ENCODE data around the gene GPR156. TPM values are rescaled to one million over a fixed set of nuclear protein-coding genes. Genes with fewer than 3 reads are reported as not detected.
"Not testable (repeated sequence)": the region's sequence is repeated elsewhere in the genome, so short reads cannot be mapped to it uniquely, and the experiment has no call there.

Gene GPR156
- total RNA-seq, 2 donors from 2014 or later, result 0.71 to 3.1 TPM

- intact Hi-C loops (cut with DNase I), result no loop called here
- DNase-seq (ENCODE audit: low spot score), result no peak
Measured at GRCh38 chr3:120170223-120170622, 114.8 kb downstream of the GPR156 start.

- intact Hi-C loops (cut with DNase I), result no loop called here
Measured at GRCh38 chr3:120169407-120169806, 115.6 kb downstream of the GPR156 start.

GRCh38 chr3:120168611-120169010 lies 116.4 kb downstream of the GPR156 start:
- intact Hi-C loops (cut with DNase I), result no loop called here
- no peak for DNase-seq (ENCODE audit: low spot score)

More at GRCh38 chr3:120169407-120169806, 115.6 kb downstream of the GPR156 start:
- DNase-seq (ENCODE audit: low spot score), result no peak

GRCh38 chr3:120168038-120168437 lies 117.0 kb downstream of the GPR156 start:
- intact Hi-C loops (cut with DNase I), result no loop called here

GRCh38 chr3:120167488-120167887 lies 117.5 kb downstream of the GPR156 start:
- intact Hi-C loops (cut with DNase I), result no loop called here
- DNase-seq (ENCODE audit: low spot score), result no peak

More at GRCh38 chr3:120168038-120168437, 117.0 kb downstream of the GPR156 start:
- no peak for DNase-seq (ENCODE audit: low spot score)

GRCh38 chr3:120163816-120164215 lies 121.2 kb downstream of the GPR156 start:
- no peak for DNase-seq (ENCODE audit: low spot score)
- intact Hi-C loops (cut with DNase I), result no loop called here

GRCh38 chr3:120163026-120163425 lies 122.0 kb downstream of the GPR156 start:
- intact Hi-C loops (cut with DNase I), result no loop called here
- no peak for DNase-seq (ENCODE audit: low spot score)

- intact Hi-C loops (cut with DNase I), result no loop called here
- DNase-seq (ENCODE audit: low spot score), result no peak
Measured at GRCh38 chr3:120162400-120162799, 122.6 kb downstream of the GPR156 start.

GRCh38 chr3:120161902-120162301 lies 123.1 kb downstream of the GPR156 start:
- intact Hi-C loops (cut with DNase I), result no loop called here
- DNase-seq (ENCODE audit: low spot score), result no peak

- intact Hi-C loops (cut with DNase I), result no loop called here
- DNase-seq (ENCODE audit: low spot score), result peak; percentile 89
Measured at GRCh38 chr3:120160050-120160449, 125.0 kb downstream of the GPR156 start.

GRCh38 chr3:120157681-120158080 lies 127.3 kb downstream of the GPR156 start:
- no peak for DNase-seq (ENCODE audit: low spot score)
- intact Hi-C loops (cut with DNase I), result loop anchor here in 1 of 2 donors (10.0 kb wide), 1 partner anchor 123 kb away; no protein-coding TSS in a partner anchor

- DNase-seq (ENCODE audit: low spot score), result no peak
- intact Hi-C loops (cut with DNase I), result loop anchor here in 1 of 2 donors (10.0 kb wide), 1 partner anchor 122 kb away; no protein-coding TSS in a partner anchor
Measured at GRCh38 chr3:120157113-120157512, 127.9 kb downstream of the GPR156 start.

- intact Hi-C loops (cut with DNase I), result loop anchor here in 1 of 2 donors (10.0 kb wide), 1 partner anchor 122 kb away; no protein-coding TSS in a partner anchor
- no peak for DNase-seq (ENCODE audit: low spot score)
Measured at GRCh38 chr3:120156699-120157098, 128.3 kb downstream of the GPR156 start.

GRCh38 chr3:120155694-120156093 lies 129.3 kb downstream of the GPR156 start:
- intact Hi-C loops (cut with DNase I), result loop anchor here in 1 of 2 donors (10.0 kb wide), 1 partner anchor 121 kb away; no protein-coding TSS in a partner anchor
- not testable (repeated sequence) for DNase-seq (ENCODE audit: low spot score)

- intact Hi-C loops (cut with DNase I), result loop anchor here in 1 of 2 donors (10.0 kb wide), 1 partner anchor 120 kb away; no protein-coding TSS in a partner anchor
- DNase-seq (ENCODE audit: low spot score), result no peak
Measured at GRCh38 chr3:120155108-120155507, 129.9 kb downstream of the GPR156 start.

- intact Hi-C loops (cut with DNase I), result loop anchor here in 1 of 2 donors (10.0 kb wide), 1 partner anchor 118 kb away; no protein-coding TSS in a partner anchor
- DNase-seq (ENCODE audit: low spot score), result no peak
Measured at GRCh38 chr3:120153294-120153693, 131.7 kb downstream of the GPR156 start.

- DNase-seq (ENCODE audit: low spot score), result no peak
- intact Hi-C loops (cut with DNase I), result loop anchor here in 1 of 2 donors (10.0 kb wide), 1 partner anchor 117 kb away; no protein-coding TSS in a partner anchor
Measured at GRCh38 chr3:120151791-120152190, 133.2 kb downstream of the GPR156 start.

- intact Hi-C loops (cut with DNase I), result no loop called here
- DNase-seq (ENCODE audit: low spot score), result no peak
Measured at GRCh38 chr3:120148187-120148949, 136.7 kb downstream of the GPR156 start.

GRCh38 chr3:120147072-120147871 lies 137.8 kb downstream of the GPR156 start:
- intact Hi-C loops (cut with DNase I), result no loop called here
- no peak for DNase-seq (ENCODE audit: low spot score)
